NCI-H2227 treated with DMSO at 0.1 percent for 48 hours (cell line): ENCODE measurements around the gene RGL1.

Experiments used
- DNase-seq: peaks from one replicate; lab custom pipeline; 2025; lab: John Stamatoyannopoulos, UW

The RGL1 gene

DNA sequence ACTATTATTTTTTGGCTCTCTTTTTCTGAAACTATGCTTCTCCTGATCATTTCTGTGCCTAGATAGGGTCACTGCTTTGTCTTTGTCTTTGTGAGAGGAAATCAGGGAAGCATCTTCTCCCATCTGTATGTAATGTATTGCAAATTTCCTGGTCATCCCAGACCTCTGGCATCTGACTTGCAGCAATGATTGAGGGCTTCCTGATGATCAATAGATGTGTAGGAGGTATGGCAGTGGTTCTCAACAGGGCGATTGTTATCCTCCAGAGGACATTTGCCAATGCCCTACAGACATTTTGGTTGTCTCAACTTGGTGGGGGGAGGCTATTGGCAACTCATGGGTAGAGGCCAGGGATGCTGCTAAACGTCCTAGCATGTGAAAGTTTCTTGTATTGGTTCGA is 64.7 kb downstream of the RGL1 start:
- no peak for DNase-seq

- DNase-seq, result no peak
Measured at GRCh38 chr1:183870351-183871077, 65.6 kb downstream of the RGL1 start.

GRCh38 chr1:183871142-183871541 is 66.2 kb downstream of the RGL1 start:
- no peak for DNase-seq

GRCh38 chr1:183871601-183872000 is 66.7 kb downstream of the RGL1 start:
- DNase-seq, result no peak

GRCh38 chr1:183872403-183872802 is 67.5 kb downstream of the RGL1 start:
- no peak for DNase-seq

GRCh38 chr1:183873642-183874041 is 68.7 kb downstream of the RGL1 start:
- no peak for DNase-seq

- no peak for DNase-seq
Measured at GRCh38 chr1:183876309-183876708, 71.4 kb downstream of the RGL1 start.

- DNase-seq, result no peak
Measured at GRCh38 chr1:183877053-183877720, 72.3 kb downstream of the RGL1 start.

DNA sequence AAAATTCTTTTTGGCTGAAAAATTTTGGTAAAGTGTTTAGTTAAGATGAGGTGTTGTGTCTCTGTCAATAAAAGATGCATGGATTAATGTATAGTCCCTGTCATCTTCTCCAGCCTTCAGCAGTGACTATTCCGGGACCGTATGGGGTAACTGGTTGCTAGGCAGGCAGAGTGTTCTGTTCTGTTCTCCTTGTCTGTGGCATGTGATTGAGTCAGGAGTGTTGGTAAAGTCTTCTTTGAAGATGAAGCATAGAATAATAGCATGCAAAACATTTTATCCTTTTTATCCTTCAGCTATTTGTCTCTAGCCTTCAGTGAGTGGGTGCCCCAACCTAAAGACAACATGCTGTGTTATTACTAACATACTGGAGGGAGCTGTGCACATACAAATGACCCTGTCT is 74.6 kb downstream of the RGL1 start:
- DNase-seq, result no peak

DNA sequence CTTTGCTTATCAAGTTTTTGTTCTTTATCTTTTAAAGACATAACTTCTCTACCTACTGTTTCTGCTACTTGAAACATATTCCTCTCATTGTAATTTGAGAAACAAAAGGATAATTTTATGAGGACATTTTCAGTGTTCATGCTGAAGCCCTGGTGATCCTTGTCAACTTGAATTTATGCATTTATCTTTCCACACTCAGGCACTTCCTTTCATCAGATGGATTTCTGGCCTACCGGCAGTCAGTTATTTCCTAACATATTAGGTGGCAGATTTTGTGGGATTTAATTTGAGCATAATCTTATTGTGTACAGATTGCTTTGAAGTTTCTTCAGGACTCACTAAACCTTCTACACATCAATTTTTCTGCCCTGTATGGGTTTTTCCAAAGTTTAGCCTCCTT is 75.0 kb downstream of the RGL1 start:
- no peak for DNase-seq

DNA sequence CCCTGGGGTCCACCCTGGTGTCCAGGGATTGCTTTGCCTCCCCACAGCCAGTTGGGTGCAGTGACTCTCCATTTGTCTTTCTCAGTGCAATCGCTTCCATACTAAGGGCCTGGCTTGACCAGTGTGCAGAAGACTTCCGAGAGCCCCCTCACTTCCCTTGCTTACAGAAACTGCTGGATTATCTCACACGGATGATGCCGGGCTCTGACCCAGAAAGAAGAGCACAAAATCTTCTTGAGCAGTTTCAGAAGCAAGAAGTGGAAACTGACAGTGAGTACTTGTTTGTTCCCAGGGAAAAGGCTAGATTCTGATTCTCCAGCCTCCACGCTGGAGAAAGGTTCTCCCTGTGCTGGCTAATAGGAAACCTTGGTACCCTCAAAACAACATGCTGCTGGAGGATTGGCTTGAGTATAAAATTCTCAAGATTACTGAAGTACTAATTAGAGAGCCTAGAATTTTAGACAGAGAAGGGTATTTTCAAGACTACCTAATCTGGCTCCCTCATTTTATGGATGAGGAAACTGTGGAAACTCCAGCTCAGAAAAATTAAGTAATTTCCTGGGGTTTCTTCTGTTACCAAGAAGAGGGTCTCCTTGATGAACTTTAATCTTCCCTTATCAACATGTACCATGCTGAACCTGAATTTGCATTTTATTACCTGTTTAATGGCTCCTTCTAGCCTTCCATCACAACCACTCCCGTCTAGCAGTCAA is 75.8 kb downstream of the RGL1 start:
- no peak for DNase-seq

DNA sequence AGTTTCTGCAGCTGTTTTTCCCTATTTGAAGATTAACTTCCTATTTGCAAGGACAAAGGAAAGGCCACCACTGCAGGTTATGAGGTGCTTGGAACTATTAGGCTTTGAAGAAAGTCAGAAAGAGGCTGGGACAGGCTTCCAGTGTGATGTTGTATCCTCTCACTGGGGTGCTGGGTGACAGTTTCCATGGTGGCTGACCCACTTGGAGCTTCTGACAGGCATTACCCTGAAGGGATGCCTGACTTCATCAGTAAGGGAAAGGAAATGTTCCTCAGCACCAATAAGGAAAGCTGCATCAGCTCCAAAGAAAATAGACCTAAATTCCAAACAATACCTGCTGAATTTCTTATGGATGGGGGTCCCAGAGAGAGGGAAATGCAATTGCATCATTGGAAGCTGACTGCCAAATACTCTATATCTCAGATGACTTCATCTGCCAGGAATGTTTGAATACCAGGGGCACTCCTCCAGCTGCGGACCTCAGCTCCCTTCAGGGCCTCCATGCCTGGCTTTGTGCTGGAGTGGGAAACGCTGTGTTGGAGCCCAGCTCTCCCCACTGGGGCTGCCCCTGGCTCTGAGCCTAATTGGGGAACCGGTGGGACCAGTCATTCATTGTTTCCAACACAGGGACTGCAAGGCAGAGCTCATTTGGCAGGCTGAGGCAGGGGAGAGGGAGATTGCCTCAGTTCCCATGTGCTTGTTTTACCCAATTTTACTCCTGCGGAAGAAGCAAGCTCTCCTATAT is 76.6 kb downstream of the RGL1 start:
- no peak for DNase-seq

DNA sequence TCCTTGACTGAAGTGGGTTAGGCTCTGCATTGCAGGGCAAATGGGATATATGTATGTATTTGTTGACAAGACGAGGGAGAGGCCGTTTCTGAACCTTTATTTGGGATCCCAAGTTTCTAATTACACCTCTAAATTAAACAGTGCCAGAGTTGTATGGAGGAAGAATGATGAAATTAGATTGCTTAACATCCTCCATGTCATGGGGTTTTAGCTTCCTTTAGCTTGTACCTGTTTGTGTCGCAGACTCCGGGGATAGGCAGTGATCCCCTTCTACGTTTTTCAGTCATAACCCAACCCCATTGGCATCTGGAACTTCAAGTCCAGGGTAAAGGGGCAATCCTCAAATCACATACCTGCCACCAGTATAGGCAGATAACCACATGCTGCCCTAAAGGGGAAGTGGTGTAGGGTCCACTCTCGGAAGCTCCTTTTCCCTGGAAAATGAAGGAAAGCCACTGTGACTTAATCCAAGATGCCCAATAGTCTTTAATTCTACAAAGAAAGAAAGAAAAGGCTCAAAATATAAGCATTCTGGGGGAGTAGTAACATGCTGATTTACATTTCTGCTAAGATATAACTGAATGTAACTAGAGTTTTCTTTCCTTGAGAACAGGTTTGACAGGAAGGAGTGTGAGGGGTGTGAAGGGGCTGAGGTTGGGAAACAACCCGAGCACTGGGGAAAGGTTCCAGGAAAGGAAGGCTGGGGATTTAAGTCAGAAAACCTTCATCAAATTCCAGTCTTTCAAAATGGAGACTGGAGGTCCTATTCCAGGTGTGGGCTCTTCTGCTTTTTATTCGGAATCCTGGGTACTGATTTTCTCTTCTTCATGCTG is 77.6 kb downstream of the RGL1 start:
- DNase-seq, result no peak

DNA sequence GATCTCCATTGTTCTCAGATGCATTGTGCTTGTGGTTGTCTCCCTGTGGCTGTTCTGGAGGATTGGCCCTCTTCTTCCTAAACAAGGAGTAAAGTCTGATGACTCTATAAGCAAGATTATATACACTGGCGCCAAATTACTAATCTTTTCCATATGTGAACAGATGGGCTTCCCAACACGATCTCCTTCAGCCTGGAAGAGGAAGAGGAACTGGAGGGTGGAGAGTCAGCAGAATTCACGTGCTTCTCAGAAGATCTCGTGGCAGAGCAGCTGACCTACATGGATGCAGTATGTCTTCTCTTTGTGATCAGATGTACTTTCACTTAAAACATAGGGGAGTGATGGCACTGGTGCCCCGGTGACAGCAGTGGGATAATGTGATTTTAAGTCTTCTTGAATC is 78.7 kb downstream of the RGL1 start:
- no peak for DNase-seq

DNA sequence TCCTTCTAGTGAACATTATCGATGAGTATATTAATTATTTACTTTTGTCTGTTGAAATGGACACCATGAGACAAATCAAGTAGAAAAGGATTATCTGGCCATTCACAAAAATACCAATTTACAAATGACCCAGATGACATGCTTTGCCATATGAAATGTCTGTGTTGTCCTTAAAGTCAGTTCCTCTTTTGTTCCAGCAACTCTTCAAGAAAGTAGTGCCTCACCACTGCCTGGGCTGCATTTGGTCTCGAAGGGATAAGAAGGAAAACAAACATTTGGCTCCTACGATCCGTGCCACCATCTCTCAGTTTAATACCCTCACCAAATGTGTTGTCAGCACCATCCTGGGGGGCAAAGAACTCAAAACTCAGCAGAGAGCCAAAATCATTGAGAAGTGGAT is 79.6 kb downstream of the RGL1 start:
- DNase-seq, result no peak

DNA sequence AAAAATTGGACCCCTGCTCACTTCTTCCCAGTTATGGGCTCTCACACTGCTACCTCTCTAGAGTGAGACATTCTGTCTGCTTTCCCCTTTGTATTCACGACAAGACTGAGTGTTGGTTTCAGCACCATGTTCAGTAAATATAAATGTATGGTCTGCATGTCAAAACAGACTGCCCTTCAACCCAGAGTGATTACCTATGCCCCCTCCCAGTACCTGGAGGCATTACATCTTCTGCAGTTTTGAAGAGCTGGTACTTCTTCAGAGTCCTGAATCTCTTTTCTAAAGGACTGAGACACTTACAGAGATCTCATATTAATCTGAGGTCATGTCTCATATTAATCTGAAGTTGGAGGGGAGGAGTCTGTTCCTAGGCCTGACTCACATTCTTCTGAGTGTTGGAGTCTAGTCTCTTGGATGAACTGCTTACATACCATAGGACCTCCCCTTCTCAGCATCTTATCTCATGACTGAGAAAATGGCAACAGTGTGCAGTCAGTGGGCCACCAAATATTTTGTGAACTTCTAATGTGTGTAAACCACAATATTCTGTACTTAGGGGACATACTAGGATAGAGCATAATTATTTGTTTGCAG is 80.3 kb downstream of the RGL1 start:
- no peak for DNase-seq

DNA sequence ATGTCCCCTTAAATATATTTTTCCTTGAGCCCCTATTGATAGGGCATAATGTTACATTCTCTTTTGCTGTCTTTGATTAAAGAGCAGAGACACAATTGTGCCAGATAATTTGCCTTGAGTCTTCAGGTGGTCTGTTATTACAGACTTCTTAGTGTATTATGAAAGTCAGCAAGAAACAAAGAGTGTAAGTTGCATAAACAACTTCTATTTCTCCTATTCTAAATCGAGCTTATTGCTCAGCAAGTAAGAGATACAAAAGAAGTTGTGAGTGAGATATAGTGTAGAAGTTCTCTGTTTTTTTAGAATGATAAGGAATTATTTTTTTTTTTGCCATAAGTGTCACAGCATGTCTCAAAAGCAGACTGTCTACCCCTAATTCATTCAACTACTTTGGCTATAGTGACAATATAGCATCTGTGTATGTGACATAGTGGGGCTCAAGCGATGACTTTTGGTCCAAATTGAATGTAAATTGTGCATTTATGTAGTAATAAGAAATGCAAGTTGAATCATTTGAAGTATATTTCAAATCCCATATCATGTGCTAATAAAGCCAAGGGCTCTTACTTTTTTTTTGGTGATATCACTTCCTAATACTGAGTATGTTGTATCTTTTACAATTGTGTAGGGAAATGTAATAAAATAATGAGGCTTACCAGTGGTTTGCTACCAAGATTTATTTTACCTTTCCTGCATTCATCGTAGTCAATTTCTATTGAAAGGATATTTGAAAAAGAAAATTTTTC is 81.3 kb downstream of the RGL1 start:
- no peak for DNase-seq

DNA sequence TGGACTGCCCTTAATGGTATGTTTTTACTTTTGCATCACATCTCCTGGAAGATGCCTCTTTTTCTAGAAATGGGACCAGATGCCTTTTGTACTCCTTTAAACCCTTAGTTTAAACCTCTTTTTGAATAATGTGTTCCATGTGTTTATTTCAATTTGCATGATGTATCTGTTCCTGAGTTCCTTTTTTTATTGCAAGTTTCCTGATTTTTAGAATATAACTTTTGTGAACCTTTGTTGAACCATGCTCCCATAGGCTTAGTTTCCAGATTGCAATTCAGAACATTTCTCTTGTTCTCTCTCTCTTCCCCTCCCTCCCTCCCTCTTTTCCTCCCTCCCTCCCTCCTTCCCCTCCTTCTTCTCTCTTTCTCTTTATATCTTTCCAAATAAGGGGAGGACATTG is 81.9 kb downstream of the RGL1 start:
- no peak for DNase-seq

DNA sequence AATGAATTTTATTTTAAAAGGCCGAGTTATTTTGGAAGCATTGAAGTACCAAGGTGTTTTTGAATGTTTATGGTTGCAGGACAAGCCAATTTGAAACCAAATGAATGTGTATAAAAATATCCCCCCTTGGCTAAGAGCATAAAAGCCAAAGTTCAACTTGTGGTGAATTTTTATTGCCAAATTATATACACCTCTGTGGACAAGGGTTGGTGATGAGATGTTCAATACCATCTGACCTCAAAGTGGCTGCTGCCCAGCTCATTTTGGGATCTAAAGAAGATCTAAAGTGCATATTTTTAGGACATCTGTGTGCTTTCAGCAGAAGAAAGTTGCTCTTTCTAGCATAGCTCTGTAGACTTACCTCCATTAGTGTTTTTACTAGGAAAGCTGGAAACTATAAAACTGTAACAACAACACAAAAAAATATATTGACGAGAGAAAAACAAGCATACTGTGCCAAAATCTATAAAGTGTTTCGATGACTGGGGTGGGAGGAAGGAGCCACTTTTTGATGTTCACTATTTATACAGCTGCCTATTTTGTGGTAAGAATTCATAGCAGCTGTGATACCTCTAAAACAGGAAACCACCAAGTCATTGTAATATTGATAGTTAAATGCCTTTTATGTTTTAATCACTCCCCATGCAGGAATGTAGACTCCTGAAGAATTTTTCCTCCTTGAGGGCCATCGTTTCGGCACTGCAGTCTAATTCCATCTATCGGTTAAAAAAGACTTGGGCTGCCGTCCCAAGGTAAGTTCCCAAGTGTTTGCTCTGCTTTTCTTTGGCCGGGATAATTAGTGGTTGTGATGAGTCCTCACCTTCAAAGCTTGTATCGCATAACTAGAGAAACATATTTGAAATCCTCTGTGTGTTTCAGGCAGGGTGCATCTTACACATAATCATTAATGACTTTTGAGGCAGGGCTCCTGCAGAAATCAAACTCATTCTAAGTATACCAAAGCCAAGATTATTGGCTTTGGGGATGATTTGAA is 83.2 kb downstream of the RGL1 start:
- no peak for DNase-seq
